ENCODE measurements around the gene REPS1.
"Not testable (repeated sequence)": the region's sequence is repeated elsewhere in the genome, so short reads cannot be mapped to it uniquely, and the experiment has no call there.

The REPS1 gene, protein sequence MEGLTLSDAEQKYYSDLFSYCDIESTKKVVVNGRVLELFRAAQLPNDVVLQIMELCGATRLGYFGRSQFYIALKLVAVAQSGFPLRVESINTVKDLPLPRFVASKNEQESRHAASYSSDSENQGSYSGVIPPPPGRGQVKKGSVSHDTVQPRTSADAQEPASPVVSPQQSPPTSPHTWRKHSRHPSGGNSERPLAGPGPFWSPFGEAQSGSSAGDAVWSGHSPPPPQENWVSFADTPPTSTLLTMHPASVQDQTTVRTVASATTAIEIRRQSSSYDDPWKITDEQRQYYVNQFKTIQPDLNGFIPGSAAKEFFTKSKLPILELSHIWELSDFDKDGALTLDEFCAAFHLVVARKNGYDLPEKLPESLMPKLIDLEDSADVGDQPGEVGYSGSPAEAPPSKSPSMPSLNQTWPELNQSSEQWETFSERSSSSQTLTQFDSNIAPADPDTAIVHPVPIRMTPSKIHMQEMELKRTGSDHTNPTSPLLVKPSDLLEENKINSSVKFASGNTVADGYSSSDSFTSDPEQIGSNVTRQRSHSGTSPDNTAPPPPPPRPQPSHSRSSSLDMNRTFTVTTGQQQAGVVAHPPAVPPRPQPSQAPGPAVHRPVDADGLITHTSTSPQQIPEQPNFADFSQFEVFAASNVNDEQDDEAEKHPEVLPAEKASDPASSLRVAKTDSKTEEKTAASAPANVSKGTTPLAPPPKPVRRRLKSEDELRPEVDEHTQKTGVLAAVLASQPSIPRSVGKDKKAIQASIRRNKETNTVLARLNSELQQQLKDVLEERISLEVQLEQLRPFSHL

GRCh38 chr6:138987643-138988468, at the start of gene REPS1:
Gene REPS1 (minus strand): TSS chr6:138988253. CDS start chr6:138987682, 571 bp downstream.
- DNase-seq (ENCODE audit: low read depth in 2 of 2) = peak; percentile 84 to 88

DNA sequence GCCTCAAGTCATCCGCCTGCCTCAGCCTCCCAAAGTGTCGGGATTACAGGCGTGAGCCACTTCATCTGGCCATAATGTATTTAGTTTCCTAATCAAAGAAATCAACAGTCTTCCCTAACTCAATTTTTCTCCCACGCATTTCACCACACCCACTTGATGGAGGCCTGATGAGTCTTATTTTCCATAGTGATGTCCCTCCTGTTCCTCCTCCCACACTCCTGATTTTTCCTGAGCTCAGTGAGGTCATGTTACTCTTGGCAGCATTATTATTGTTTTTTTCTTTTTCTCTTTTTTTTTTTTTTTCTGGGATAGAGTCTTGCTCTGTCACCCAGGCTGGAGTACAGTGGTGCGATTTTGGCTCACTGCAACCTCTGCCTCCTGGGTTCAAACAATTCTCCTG, 49.4 kb upstream of the REPS1 start:
- DNase-seq (ENCODE audit: low read depth in 2 of 2) = no peak

DNA sequence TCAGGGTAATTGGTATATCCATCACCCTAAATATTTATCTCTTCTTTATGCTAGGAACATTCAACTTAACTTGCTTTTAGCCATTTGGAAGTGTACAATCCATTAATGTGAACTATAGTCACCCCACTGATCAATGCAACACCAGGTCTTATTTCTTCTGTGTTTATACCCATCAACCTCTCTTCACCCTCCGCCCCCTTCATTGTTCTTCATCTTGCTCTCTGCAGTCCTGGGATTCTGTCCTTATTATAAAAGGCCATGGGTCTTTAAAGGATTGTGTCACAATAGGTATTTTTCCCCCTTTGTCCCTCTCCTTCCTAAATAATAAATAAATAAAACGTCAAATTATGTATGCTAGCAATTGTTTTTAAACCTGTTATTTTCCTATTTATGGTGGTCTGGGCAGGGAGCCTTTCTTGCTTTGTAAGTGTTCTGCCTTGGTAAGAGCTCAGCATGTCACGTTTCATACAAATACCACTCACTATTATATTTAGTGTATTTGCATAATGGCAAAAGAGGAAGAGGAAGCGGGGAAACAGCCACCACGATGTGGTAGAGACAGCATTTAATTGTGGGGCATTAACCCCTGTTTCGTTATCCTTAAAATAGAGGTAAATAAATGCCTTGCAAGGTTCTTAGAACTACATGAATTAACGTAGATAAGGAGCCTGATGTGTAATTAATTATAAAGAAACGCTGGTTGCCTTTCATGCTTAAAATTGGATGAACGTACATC, 42.3 kb upstream of the REPS1 start:
- no peak for DNase-seq (ENCODE audit: low read depth in 2 of 2)

DNA sequence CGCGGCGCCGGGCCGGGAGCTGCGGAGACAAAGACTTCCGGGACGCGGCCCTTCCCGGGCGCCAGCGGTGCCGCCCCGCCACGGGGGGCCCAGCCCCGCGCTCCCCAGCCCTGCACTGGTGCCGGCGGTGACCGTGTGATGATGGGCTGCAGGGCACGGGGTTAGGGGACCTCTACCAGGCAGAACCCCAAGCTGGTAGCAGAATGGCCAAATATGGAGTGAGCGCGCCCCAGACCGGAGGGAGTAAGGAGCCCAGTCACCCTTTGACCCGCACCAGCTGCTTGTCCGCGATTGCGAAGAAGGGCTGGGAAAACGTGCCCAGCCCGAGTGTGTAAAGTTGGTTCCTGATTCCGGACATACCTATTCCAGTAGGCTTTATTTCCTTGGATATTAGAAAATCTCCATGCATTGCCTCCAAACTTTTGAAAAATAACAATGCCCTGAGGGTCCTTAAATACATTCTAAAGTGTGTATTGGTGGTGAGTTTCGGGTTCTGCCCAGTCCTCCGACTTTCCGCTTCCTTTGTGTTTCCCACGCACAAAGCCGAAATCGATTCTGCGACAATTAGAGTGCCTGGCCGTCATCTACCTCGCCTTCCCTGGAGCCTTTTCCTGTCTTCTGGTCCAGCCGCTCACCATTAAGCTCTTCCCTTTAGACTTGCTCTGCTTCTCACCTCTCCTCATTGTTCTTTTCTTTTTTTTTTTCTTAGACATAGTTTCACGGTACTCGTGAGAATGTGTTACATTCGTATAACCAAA, 41.6 kb upstream of the REPS1 start:
- peak; percentile 13 to 15 for DNase-seq (ENCODE audit: low read depth in 2 of 2)

GRCh38 chr6:139028658-139029469, 40.8 kb upstream of the REPS1 start, which contains the start of gene ABRACL:
Gene ABRACL (plus strand): TSS chr6:139028745. CDS start chr6:139034161, 5,416 bp downstream.
- DNase-seq (ENCODE audit: low read depth in 2 of 2) = peak; percentile 78 to 82

GRCh38 chr6:139028215-139028657, 40.2 kb upstream of the REPS1 start:
- no peak for DNase-seq (ENCODE audit: low read depth in 2 of 2)

GRCh38 chr6:139027620-139028182, 39.6 kb upstream of the REPS1 start:
- peak; percentile 32 to 35 for DNase-seq (ENCODE audit: low read depth in 2 of 2)

DNA sequence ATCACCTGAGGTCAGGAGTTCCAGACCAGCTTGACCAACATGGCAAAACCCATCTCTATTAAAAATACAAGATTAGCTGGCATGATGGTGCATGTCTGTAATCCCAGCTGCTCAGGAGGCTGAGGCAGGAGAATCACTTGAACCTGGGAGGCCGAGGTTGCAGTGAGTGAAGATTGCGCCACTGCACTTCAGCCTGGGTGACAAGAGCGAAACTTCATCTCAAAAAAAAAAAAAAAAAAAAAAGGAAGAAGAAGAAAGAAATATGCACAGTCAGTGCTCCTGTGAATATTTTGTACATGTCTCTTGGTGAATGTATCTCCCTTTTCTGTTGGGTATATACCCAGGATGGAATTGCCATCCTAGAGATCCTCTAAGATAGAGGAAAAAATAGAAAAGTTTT, 37.4 kb upstream of the REPS1 start:
- not testable (repeated sequence) for DNase-seq (ENCODE audit: low read depth in 2 of 2)

GRCh38 chr6:139020689-139021088, 32.6 kb upstream of the REPS1 start:
- DNase-seq (ENCODE audit: low read depth in 2 of 2) = no peak

GRCh38 chr6:139019722-139020121, 31.7 kb upstream of the REPS1 start:
- DNase-seq (ENCODE audit: low read depth in 2 of 2) = no peak

DNA sequence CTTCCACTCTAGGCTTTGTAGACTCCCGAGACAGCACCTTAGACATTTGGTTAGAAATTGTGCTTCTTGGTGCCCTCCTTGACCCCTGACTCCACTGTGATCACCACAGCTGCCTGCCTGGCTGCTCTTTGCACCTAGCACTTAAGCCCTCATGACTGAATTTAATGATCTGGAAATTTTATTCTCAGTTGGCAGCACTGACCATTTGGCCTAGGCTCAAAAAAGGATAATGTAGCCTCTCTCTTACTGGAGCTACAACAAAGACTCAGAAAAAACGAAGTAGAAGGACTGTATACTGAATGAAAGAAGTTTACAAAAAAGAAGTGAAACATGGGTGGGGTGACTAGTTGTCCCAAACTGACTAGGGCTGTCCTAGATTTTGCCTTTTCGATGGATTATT, 29.2 kb upstream of the REPS1 start:
- DNase-seq (ENCODE audit: low read depth in 2 of 2) = no peak

- DNase-seq (ENCODE audit: low read depth in 2 of 2) = no peak
Measured at GRCh38 chr6:139016337-139017213, 28.5 kb upstream of the REPS1 start.

DNA sequence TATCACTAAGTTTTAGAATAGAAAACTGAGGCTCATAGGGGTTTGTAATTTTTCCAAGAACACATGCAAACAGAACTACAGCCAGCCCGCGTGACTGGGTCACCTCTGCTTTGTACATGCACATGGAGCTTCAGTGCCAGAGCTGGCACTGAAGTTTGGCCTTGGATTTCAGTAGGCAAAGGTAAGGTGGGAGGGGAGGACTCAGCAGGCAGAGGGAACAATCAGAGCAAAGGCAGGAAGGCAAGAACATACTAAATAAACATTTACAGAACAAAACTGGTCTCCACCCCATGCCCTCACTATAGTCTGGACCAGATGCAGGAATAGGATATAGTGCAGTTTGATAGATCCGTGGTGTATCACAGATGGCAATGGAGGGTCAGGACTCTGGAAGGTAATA, 26.9 kb upstream of the REPS1 start:
- no peak for DNase-seq (ENCODE audit: low read depth in 2 of 2)

DNA sequence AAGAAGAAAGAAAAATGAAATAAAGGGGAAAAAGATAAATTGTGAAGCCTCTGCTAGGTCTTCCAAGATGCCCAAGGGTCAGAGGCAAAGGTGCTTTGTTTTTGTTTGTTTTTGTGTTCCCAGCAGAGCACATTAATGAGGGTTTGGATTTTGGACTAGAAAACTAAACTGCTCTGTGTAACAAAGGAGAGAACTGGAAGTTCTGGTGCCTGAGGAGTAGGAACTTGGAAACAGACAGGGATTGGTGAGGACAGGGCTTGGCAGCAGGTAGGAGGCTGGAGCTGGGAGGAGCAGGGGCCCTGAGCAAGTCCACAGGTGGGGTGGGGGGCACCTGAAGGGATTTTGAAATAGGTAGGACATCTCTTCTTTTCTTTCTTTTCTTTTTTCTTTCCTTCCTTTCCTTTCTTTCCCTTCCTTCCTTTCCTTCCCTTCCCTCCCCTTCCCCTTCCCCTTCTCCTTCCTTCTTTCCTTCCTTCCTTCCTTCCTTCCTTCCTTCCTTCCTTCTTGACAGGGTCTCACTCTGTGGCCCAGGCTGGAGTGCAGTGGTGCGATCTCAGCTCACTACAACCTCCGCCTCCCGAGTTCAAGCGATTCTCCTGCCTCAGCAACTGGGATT, 25.2 kb upstream of the REPS1 start:
- no peak for DNase-seq (ENCODE audit: low read depth in 2 of 2)

- no peak for DNase-seq (ENCODE audit: low read depth in 2 of 2)
Measured at GRCh38 chr6:139011980-139012379, 23.9 kb upstream of the REPS1 start.

DNA sequence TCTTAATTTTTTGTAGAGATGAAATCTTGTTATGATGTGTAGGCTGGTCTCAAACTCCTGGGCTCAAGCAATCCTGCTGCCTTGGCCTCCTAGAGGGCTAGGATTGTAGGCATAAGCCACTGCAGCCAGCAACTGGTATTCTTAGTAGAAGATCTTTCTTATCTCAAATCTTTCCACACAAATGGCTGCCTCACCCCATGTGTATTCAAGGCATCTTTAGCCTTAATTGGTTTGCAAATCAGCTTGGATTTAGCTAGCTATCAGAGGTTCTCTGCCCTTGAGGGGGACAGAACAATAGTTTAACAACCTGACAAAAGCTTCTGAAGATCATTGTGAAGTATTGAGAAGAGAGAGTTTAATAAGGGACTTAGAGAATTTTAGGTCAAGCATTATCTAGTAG, 22.6 kb upstream of the REPS1 start:
- DNase-seq (ENCODE audit: low read depth in 2 of 2) = no peak

DNA sequence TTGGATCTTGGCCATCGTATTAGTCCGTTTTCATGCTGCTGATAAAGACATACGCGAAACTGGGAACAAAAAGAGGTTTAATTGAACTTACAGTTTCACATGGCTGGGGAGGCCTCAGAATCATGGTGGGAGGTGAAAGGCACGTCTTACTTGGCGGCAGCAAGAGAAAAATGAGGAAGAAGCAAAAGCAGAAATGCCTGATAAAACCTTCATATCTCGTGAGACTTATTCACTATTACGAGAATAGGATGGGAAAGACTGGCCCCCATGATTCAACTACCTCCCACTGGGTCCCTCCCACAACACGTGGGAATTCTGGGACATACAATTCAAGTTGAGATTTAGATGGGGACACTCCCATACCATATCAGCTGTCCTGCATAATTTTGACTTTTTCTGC, 20.1 kb upstream of the REPS1 start:
- no peak for DNase-seq (ENCODE audit: low read depth in 2 of 2)

DNA sequence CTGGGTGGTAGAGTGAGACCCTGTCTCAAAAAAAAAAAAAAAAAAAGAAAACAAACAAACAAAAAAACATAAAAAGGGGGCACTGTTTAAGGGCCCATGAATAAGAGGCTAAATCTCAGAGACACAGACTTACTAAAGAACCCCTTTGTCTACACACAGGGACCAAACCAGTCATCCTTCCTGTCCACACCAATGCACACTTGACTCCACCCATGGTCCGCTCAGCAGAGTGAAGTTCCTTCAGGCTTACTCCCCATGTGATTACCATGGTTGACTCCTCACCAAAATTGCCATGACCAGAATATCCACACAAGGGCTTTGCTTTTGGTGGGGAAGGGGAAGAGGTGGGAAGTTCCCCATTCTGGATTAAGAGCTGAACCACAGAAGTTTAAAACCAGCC, 19.4 kb upstream of the REPS1 start:
- DNase-seq (ENCODE audit: low read depth in 2 of 2) = no peak
